HepG2 (cell line): Measurements from ENCODE around the gene CLPTM1. TPM values are rescaled to one million over a fixed set of nuclear protein-coding genes. Genes with fewer than 3 reads are reported as not detected.

Source experiments
- ATF7-NPFF ChIP-seq: sonication (generic); formaldehyde crosslinking; IDR thresholded peaks from 2 replicates; pipeline ENCODE4 v1.8.1; 2023; ENCODE audit warnings: mild to moderate bottlenecking, low read depth, missing genetic modification reagents, moderate library complexity
- CEBPG ChIP-seq: IDR thresholded peaks from 2 replicates; pipeline ENCODE4 v1.6.1; 2016
- CREM ChIP-seq, 2 experiments: sonication (generic) in 1 of 2; formaldehyde crosslinking in 1 of 2; IDR thresholded peaks; 2 replicates each; pipeline versions ENCODE4 v1.4.0 to v1.6.1; 2016 to 2020; ENCODE audit warnings: antibody characterized with exemption in 1 of 2, mild to moderate bottlenecking in 1 of 2, missing genetic modification reagents in 1 of 2
- DNMT3B ChIP-seq: conservative IDR thresholded peaks from 2 replicates; pipeline ENCODE4 v1.6.1; 2016; ENCODE audit warnings: missing biosample characterization, control low read depth
- KLF9 ChIP-seq: IDR thresholded peaks from 2 replicates; pipeline ENCODE4 v1.6.1; 2016; ENCODE audit warnings: low read depth
- MAF1 ChIP-seq: sonication (generic); formaldehyde crosslinking; IDR thresholded peaks from 2 replicates; pipeline ENCODE4 v1.5.0; 2020; ENCODE audit warnings: missing genetic modification reagents, borderline replicate concordance
- MATR3 ChIP-seq: sonication (generic); formaldehyde crosslinking; IDR thresholded peaks from 2 replicates; pipeline ENCODE4 v1.4.0; 2020; ENCODE audit warnings: missing genetic modification reagents
- NFE2L2 ChIP-seq: fragments of 150-350 bp; IDR thresholded peaks from 2 replicates; pipeline ENCODE4 v1.6.1; 2014; ENCODE audit warnings: low read length
- NFIC ChIP-seq: IDR thresholded peaks from 2 replicates; pipeline ENCODE4 v1.6.1; 2012; ENCODE audit warnings: mild to moderate bottlenecking, low read length, inconsistent platforms
- PCBP2 ChIP-seq: fragments of 200-400 bp; formaldehyde crosslinking; optimal IDR thresholded peaks from 2 replicates; pipeline ENCODE3; 2018; ENCODE audit warnings: low read length, low read depth; ENCODE audit not compliant: poor library complexity, severe bottlenecking
- PHF5A ChIP-seq: IDR thresholded peaks from one replicate; pipeline ENCODE4 v1.6.1; 2018; ENCODE audit warnings: low read depth, missing genetic modification reagents; ENCODE audit not compliant: unreplicated experiment
- POLR2A ChIP-seq, 2 experiments: IDR thresholded peaks; 2 replicates each; pipeline ENCODE4 v1.6.1; 2011; ENCODE audit warnings: low read depth in 2 of 2, low read length in 2 of 2, mild to moderate bottlenecking in 1 of 2, moderate library complexity in 1 of 2; ENCODE audit not compliant: insufficient read depth in 1 of 2
- PRMT3 ChIP-seq: sonication (generic); formaldehyde crosslinking; IDR thresholded peaks from 2 replicates; pipeline ENCODE4 v1.8.1; 2022; ENCODE audit warnings: low read depth, mild to moderate bottlenecking, moderate library complexity, missing genetic modification reagents, borderline replicate concordance
- RAD21 ChIP-seq: fragments of 450-650 bp; formaldehyde crosslinking; IDR thresholded peaks from 2 replicates; pipeline ENCODE4 v1.5.0; 2020; ENCODE audit warnings: mild to moderate bottlenecking
- RFX1 ChIP-seq: fragments of 450-650 bp; IDR thresholded peaks from 2 replicates; pipeline ENCODE4 v1.6.1; 2017
- SOX13 ChIP-seq, 3 experiments: fragments of 450-650 bp in 1 of 3; sonication (generic) in 1 of 3; formaldehyde crosslinking in 1 of 3; IDR thresholded peaks in 2 of 3; conservative IDR thresholded peaks in 1 of 3; 2 replicates each; pipeline versions ENCODE4 v1.5.0 to v1.6.1; 2016 to 2020; ENCODE audit warnings: antibody characterized with exemption in 1 of 3, mild to moderate bottlenecking in 1 of 3, missing compliant biosample characterization in 1 of 3, missing genetic modification reagents in 1 of 3, moderate library complexity in 1 of 3
- ZFP37 ChIP-seq: sonication (generic); formaldehyde crosslinking; IDR thresholded peaks from 2 replicates; pipeline ENCODE4 v1.4.0; 2020; ENCODE audit warnings: missing genetic modification reagents, borderline replicate concordance
- ZSCAN30 ChIP-seq: sonication (generic); formaldehyde crosslinking; IDR thresholded peaks from 2 replicates; pipeline ENCODE4 v1.5.0; 2020; ENCODE audit warnings: mild to moderate bottlenecking, missing genetic modification reagents
- polyA plus RNA-seq, 8 experiments: library from polyadenylated mRNA; depleted of rRNA in 3 of 8; stranded (reverse) in 7 of 8; unstranded in 1 of 8; fragments of >200 nt; fragmentation: Illumina TruSeq in 4 of 8; extraction: Trizol in 4 of 8; gene quantifications; 2 replicates each; pipeline versions ENCODE4 v1.2.1 to v1.2.3, GENCODE V29; 2011 to 2016; ENCODE audit warnings: low read depth in 4 of 8, missing spikeins in 1 of 8, mixed read lengths in 1 of 8; ENCODE audit not compliant: insufficient read depth in 1 of 8
- total RNA-seq, 5 experiments: library from RNA; depleted of rRNA; stranded (reverse); fragments of >200 nt; fragmentation: Illumina TruSeq; extraction: Trizol; gene quantifications; 2 replicates each; pipeline ENCODE4 v1.2.3, GENCODE V29; 2016; ENCODE audit warnings: low read depth in 1 of 5
- TF ChIP-seq, protein P1 (sequence below): sonication (generic); formaldehyde crosslinking; IDR thresholded peaks from 2 replicates; pipeline ENCODE4 v1.9.0; 2021; ENCODE audit warnings: mild to moderate bottlenecking, missing genetic modification reagents
- TF ChIP-seq, protein P2 (sequence below): sonication (generic); formaldehyde crosslinking; IDR thresholded peaks from 2 replicates; pipeline ENCODE4 v1.8.0; 2022; ENCODE audit warnings: missing genetic modification reagents, mild to moderate bottlenecking, borderline replicate concordance
- TF ChIP-seq, protein P3 (sequence below): sonication (generic); formaldehyde crosslinking; IDR thresholded peaks from 2 replicates; pipeline ENCODE4 v1.9.0; 2022; ENCODE audit warnings: low read depth, missing genetic modification reagents

The CLPTM1 gene
- total and polyA plus RNA-seq, 2 of the 13 experiments (the other 11 are each of a cell fraction or from before 2014, with no cell fraction given), result 34.9 to 42.8 TPM

DNA sequence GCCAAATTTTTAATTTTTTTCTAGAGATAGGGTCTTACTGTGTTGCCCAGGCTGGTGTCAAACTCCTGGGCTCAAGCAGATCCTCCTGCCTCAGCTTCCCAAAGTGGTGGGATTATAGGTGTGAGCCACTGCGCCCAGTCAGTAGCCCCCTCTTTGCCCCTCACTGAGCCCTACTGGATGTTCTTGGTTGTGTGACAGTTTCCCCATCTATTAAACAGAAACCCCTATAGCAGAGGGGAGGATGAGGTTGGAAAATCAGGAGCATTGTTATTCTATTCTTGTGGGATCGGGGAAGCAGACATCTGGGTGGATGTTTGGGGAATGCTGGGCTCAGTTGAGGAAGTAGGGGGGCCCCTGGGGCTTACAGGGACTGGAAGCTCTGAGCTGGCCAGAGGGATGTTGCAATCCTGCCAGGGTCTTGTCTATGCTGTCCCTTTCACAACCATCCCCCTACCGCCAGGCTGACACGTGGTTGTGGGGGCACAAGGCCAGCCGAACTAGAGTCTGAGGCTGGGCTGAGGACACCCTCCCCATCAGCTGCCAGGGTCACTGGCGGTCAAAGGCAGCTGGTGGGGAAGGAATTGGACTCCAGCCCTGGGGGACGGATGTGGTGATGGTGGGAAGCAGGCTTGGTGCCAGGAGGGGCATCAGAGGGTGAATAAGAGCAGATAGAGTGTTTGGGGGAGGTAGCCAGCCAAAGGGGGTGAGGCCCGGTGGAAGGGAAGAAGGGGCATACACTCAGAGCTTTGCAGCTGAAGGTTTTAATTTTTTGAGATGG lies 29.9 kb upstream of the CLPTM1 start (continued):
- no peak for TF ChIP-seq MAF1 (CRISPR knock-in tag)
- TF ChIP-seq CEBPG, result peak; percentile 99
- TF ChIP-seq MATR3 (CRISPR knock-in tag), result no peak
- TF ChIP-seq RFX1, result no peak
- peak; percentile 87; the same call in 1 of the 2 replicates for TF ChIP-seq PRMT3
- TF ChIP-seq, protein P1, sequence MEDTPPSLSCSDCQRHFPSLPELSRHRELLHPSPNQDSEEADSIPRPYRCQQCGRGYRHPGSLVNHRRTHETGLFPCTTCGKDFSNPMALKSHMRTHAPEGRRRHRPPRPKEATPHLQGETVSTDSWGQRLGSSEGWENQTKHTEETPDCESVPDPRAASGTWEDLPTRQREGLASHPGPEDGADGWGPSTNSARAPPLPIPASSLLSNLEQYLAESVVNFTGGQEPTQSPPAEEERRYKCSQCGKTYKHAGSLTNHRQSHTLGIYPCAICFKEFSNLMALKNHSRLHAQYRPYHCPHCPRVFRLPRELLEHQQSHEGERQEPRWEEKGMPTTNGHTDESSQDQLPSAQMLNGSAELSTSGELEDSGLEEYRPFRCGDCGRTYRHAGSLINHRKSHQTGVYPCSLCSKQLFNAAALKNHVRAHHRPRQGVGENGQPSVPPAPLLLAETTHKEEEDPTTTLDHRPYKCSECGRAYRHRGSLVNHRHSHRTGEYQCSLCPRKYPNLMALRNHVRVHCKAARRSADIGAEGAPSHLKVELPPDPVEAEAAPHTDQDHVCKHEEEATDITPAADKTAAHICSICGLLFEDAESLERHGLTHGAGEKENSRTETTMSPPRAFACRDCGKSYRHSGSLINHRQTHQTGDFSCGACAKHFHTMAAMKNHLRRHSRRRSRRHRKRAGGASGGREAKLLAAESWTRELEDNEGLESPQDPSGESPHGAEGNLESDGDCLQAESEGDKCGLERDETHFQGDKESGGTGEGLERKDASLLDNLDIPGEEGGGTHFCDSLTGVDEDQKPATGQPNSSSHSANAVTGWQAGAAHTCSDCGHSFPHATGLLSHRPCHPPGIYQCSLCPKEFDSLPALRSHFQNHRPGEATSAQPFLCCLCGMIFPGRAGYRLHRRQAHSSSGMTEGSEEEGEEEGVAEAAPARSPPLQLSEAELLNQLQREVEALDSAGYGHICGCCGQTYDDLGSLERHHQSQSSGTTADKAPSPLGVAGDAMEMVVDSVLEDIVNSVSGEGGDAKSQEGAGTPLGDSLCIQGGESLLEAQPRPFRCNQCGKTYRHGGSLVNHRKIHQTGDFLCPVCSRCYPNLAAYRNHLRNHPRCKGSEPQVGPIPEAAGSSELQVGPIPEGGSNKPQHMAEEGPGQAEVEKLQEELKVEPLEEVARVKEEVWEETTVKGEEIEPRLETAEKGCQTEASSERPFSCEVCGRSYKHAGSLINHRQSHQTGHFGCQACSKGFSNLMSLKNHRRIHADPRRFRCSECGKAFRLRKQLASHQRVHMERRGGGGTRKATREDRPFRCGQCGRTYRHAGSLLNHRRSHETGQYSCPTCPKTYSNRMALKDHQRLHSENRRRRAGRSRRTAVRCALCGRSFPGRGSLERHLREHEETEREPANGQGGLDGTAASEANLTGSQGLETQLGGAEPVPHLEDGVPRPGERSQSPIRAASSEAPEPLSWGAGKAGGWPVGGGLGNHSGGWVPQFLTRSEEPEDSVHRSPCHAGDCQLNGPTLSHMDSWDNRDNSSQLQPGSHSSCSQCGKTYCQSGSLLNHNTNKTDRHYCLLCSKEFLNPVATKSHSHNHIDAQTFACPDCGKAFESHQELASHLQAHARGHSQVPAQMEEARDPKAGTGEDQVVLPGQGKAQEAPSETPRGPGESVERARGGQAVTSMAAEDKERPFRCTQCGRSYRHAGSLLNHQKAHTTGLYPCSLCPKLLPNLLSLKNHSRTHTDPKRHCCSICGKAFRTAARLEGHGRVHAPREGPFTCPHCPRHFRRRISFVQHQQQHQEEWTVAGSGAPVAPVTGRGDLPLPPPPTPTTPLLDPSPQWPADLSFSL (CRISPR knock-in tag), result no peak; the same call in 1 of the 2 replicates
- TF ChIP-seq ZSCAN30 (CRISPR knock-in tag), result no peak
- TF ChIP-seq SOX13 (IDR thresholded peaks at IDR 0.05), result peak; percentile 73
- peak in 1 of 2 experiments; percentile 95; a peak in 2 of 4 replicates for TF ChIP-seq SOX13 (CRISPR knock-in tag; conservative IDR thresholded peaks at IDR 0.05 in 1 of 2, IDR thresholded peaks at IDR 0.05 in 1 of 2)
- TF ChIP-seq, protein P2, sequence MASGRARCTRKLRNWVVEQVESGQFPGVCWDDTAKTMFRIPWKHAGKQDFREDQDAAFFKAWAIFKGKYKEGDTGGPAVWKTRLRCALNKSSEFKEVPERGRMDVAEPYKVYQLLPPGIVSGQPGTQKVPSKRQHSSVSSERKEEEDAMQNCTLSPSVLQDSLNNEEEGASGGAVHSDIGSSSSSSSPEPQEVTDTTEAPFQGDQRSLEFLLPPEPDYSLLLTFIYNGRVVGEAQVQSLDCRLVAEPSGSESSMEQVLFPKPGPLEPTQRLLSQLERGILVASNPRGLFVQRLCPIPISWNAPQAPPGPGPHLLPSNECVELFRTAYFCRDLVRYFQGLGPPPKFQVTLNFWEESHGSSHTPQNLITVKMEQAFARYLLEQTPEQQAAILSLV, result peak; percentile 86
- no peak for TF ChIP-seq NFE2L2
- peak; percentile 92 for TF ChIP-seq CREM (IDR thresholded peaks at IDR 0.05)
- TF ChIP-seq CREM (CRISPR knock-in tag; IDR thresholded peaks at IDR 0.05), result no peak
- TF ChIP-seq PHF5A (CRISPR knock-in tag), result peak; percentile 77
- TF ChIP-seq PCBP2, result no peak
- peak; percentile 66 for TF ChIP-seq NFIC
- peak; percentile 55 for TF ChIP-seq RAD21
- TF ChIP-seq POLR2A (IDR thresholded peaks at IDR 0.05; ENCODE audit: insufficient read depth in 1 of 2, low read depth in 2 of 2, low read length in 2 of 2), result peak in 1 of 2 experiments; percentile 16; a peak in 1 of 4 replicates
- TF ChIP-seq DNMT3B, result peak; percentile 65; the same call in 1 of the 2 replicates
- peak; percentile 82; the same call in 1 of the 2 replicates for TF ChIP-seq ZFP37 (CRISPR knock-in tag)
- TF ChIP-seq, protein P3, sequence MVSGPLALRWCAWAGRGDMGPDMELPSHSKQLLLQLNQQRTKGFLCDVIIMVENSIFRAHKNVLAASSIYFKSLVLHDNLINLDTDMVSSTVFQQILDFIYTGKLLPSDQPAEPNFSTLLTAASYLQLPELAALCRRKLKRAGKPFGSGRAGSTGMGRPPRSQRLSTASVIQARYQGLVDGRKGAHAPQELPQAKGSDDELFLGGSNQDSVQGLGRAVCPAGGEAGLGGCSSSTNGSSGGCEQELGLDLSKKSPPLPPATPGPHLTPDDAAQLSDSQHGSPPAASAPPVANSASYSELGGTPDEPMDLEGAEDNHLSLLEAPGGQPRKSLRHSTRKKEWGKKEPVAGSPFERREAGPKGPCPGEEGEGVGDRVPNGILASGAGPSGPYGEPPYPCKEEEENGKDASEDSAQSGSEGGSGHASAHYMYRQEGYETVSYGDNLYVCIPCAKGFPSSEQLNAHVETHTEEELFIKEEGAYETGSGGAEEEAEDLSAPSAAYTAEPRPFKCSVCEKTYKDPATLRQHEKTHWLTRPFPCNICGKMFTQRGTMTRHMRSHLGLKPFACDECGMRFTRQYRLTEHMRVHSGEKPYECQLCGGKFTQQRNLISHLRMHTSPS, result peak; percentile 99
- peak; percentile 82; the same call in 1 of the 2 replicates for TF ChIP-seq ATF7-NPFF (CRISPR knock-in tag)
- TF ChIP-seq KLF9 (CRISPR knock-in tag), result no peak
